Glutamatergic neuron (in vitro differentiated cells): ENCODE data around the gene TRIM8. TPM values are rescaled to one million over a fixed set of nuclear protein-coding genes. Genes with fewer than 3 reads are reported as not detected.
"Not testable (repeated sequence)": the region's sequence is repeated elsewhere in the genome, so short reads cannot be mapped to it uniquely, and the experiment has no call there.

ENCODE experiments used
- DNase-seq: peaks from one replicate; pipeline ENCODE4 v3.0.0; 2022
- H3K27ac Mint-ChIP-seq: one replicate; pipeline ENCODE4 v1.8.0; 2020; ENCODE audit warnings: mild to moderate bottlenecking, mixed read lengths, inconsistent platforms; ENCODE audit not compliant: unreplicated experiment
- H3K27me3 Mint-ChIP-seq: one replicate; pipeline ENCODE4 v1.8.0; 2020; ENCODE audit warnings: mild to moderate bottlenecking, moderate library complexity, mixed read lengths, inconsistent platforms; ENCODE audit not compliant: unreplicated experiment
- H3K36me3 Mint-ChIP-seq: one replicate; pipeline ENCODE4 v1.8.0; 2020; ENCODE audit warnings: mild to moderate bottlenecking, mixed read lengths, inconsistent platforms; ENCODE audit not compliant: unreplicated experiment
- H3K4me1 Mint-ChIP-seq: one replicate; pipeline ENCODE4 v1.8.0; 2020; ENCODE audit warnings: mild to moderate bottlenecking, low read depth, mixed read lengths, inconsistent platforms; ENCODE audit not compliant: unreplicated experiment
- H3K4me3 Mint-ChIP-seq: one replicate; pipeline ENCODE4 v1.8.0; 2020; ENCODE audit warnings: mild to moderate bottlenecking, mixed read lengths, inconsistent platforms; ENCODE audit not compliant: unreplicated experiment
- H3K9me3 Mint-ChIP-seq: one replicate; pipeline ENCODE4 v1.8.0; 2020; ENCODE audit warnings: mild to moderate bottlenecking, moderate library complexity, mixed read lengths, inconsistent platforms; ENCODE audit not compliant: unreplicated experiment
- CTCF ChIP-seq: fragments of 200-600 bp; sonication (generic); IDR thresholded peaks from one replicate; pipeline ENCODE4 v1.5.0; 2021; ENCODE audit not compliant: partially characterized antibody, unreplicated experiment
- total RNA-seq: library from RNA; stranded (reverse); fragmentation: NEBNext Ultra II Directional; extraction: Animal tissue kit (Norgen Biotek cat#: 25700); gene quantifications from one replicate; pipeline ENCODE4 v1.2.1, GENCODE V29; 2021; ENCODE audit not compliant: unreplicated experiment

Gene TRIM8
- total RNA-seq, 1 donor from 2014 or later = 74.8 TPM

- peaks cover 4% of the 10 kb centered on the region for H3K9me3 Mint-ChIP-seq
- DNase-seq = no peak
- H3K4me1 Mint-ChIP-seq = peaks cover 20% of the 10 kb centered on the region
- no peak for TF ChIP-seq CTCF
- H3K27me3 Mint-ChIP-seq = no peaks in the 10 kb centered on the region
- H3K4me3 Mint-ChIP-seq = no peak overlapping the region
- H3K36me3 Mint-ChIP-seq = peaks cover 6% of the 10 kb centered on the region
- H3K27ac Mint-ChIP-seq = no peak overlapping the region
Measured at GRCh38 chr10:102681696-102682095, 37.4 kb downstream of the TRIM8 start.

GRCh38 chr10:102682416-102682815, 38.1 kb downstream of the TRIM8 start:
- H3K27ac Mint-ChIP-seq = no peak overlapping the region
- H3K9me3 Mint-ChIP-seq = peaks cover 4% of the 10 kb centered on the region
- no peak for DNase-seq
- no peak for TF ChIP-seq CTCF
- peaks cover 12% of the 10 kb centered on the region for H3K4me1 Mint-ChIP-seq
- H3K4me3 Mint-ChIP-seq = no peak overlapping the region
- peaks cover 6% of the 10 kb centered on the region for H3K36me3 Mint-ChIP-seq
- no peaks in the 10 kb centered on the region for H3K27me3 Mint-ChIP-seq

- H3K4me1 Mint-ChIP-seq = peaks cover 7% of the 10 kb centered on the region
- H3K27ac Mint-ChIP-seq = no peak overlapping the region
- H3K27me3 Mint-ChIP-seq = no peaks in the 10 kb centered on the region
- peaks cover 3% of the 10 kb centered on the region for H3K9me3 Mint-ChIP-seq
- H3K4me3 Mint-ChIP-seq = no peak overlapping the region
- DNase-seq = no peak
- TF ChIP-seq CTCF = no peak
- peaks cover 6% of the 10 kb centered on the region for H3K36me3 Mint-ChIP-seq
Measured at GRCh38 chr10:102682981-102683380, 38.7 kb downstream of the TRIM8 start.

GRCh38 chr10:102683736-102684135, 39.5 kb downstream of the TRIM8 start:
- peaks cover 6% of the 10 kb centered on the region for H3K36me3 Mint-ChIP-seq
- H3K27me3 Mint-ChIP-seq = no peaks in the 10 kb centered on the region
- no peak overlapping the region for H3K4me3 Mint-ChIP-seq
- TF ChIP-seq CTCF = no peak
- H3K9me3 Mint-ChIP-seq = peaks cover 2% of the 10 kb centered on the region
- no peak overlapping the region for H3K27ac Mint-ChIP-seq
- H3K4me1 Mint-ChIP-seq = peaks cover 4% of the 10 kb centered on the region
- DNase-seq = no peak

GRCh38 chr10:102691285-102692066, 47.2 kb downstream of the TRIM8 start:
- Mint-ChIP-seq H3K4me1 (peaks cover 1% of the 10 kb centered on the region), H3K36me3 (peaks cover 2% of the 10 kb centered on the region), H3K4me3 (no peak overlapping the region), H3K9me3 (no peaks in the 10 kb centered on the region), H3K27ac (no peak overlapping the region), H3K27me3 (peaks cover 4% of the 10 kb centered on the region)
- TF ChIP-seq CTCF = no peak
- no peak for DNase-seq

- H3K9me3 Mint-ChIP-seq, H3K4me1 Mint-ChIP-seq, H3K4me3 Mint-ChIP-seq, DNase-seq, H3K36me3 Mint-ChIP-seq, H3K27ac Mint-ChIP-seq, H3K27me3 Mint-ChIP-seq: not testable (repeated sequence)
Measured at GRCh38 chr10:102695401-102695800, 51.1 kb downstream of the TRIM8 start.
